Ovary (tissue), 9 donors: Measurements from ENCODE around the gene PTPN20. TPM values are rescaled to one million over a fixed set of nuclear protein-coding genes. Genes with fewer than 3 reads are reported as not detected.

Experiments
- DNase-seq, 5 donors: peaks; one replicate each; pipeline ENCODE4 v3.0.0-alpha.2; 2019 to 2020
- H3K27ac ChIP-seq, 2 donors: fragments of 200-600 bp; one replicate each; pipeline versions ENCODE4 v1.5.1 to v1.8.0; 2019 to 2022
- H3K27me3 ChIP-seq: fragments of 200-600 bp; one replicate; pipeline ENCODE4 v1.8.0; 2022
- H3K36me3 ChIP-seq: fragments of 200-600 bp; sonication (generic); one replicate; pipeline ENCODE4 v1.5.1; 2019
- H3K4me1 ChIP-seq: one replicate; pipeline ENCODE4 v1.8.1; 2013; ENCODE audit warnings: mild to moderate bottlenecking, moderate library complexity; ENCODE audit not compliant: insufficient read depth
- H3K4me3 ChIP-seq: fragments of 200-600 bp; sonication (generic); one replicate; pipeline ENCODE4 v1.5.1; 2017
- H3K9me3 ChIP-seq, 2 donors: fragments of 200-600 bp in 1 of 2; sonication (generic) in 1 of 2; one replicate each; pipeline versions ENCODE4 v1.5.1 to v1.8.1; 2013 to 2019; ENCODE audit warnings: mild to moderate bottlenecking in 1 of 2, moderate library complexity in 1 of 2
- EP300 ChIP-seq: sonication (generic); formaldehyde crosslinking; IDR thresholded peaks from one replicate; pipeline ENCODE4 v1.6.1; 2017; ENCODE audit warnings: antibody characterized with exemption
- POLR2A ChIP-seq: fragments of 450-650 bp; IDR thresholded peaks from one replicate; pipeline ENCODE4 v1.6.1; 2017; ENCODE audit warnings: antibody characterized with exemption, mild to moderate bottlenecking, moderate library complexity
- WGBS, 3 donors: extraction: QIAGEN DNeasy Blood & Tissue Kit in 1 of 3; methylation state at CpG; one replicate each; pipeline versions ENCODE4 v1.1.5 to v1.1.7; 2013 to 2017; 5-methylcytosine and 5-hydroxymethylcytosine counted together
- intact Hi-C, 4 donors: fragments of 100-400 bp; cut with DNase I; formaldehyde crosslinking; loops; one replicate each; pipeline versions ENCODE4 v1.11.0 to v1.15.1; 2022 to 2023
- polyA plus RNA-seq, 2 donors: library from polyadenylated mRNA; stranded (reverse); fragments of 200-250 nt in 1 of 2; fragments of 350-450 nt in 1 of 2; fragmentation: Illumina TruSeq in 1 of 2; extraction: RNeasy Lipid Tissue Mini Kit (QIAGEN cat#74804) in 1 of 2; gene quantifications; one replicate each; pipeline ENCODE4 v1.2.3, GENCODE V29; 2013 to 2014
- total RNA-seq, 7 donors: library from RNA; depleted of rRNA in 2 of 7; stranded (reverse); fragments of >200 nt in 2 of 7; fragmentation: NEBNext Ultra II Directional in 3 of 7; extraction: Animal tissue kit (Norgen Biotek cat#: 25700) in 3 of 7; gene quantifications; one replicate each; pipeline versions ENCODE4 v1.1.0 to v1.2.4, GENCODE V29; 2016 to 2023
- TF ChIP-seq, protein P1 (sequence below), 3 donors: fragments of 450-650 bp in 2 of 3; fragments of 200-600 bp in 1 of 3; IDR thresholded peaks; one replicate each; pipeline versions ENCODE4 v1.5.1 to v1.8.0; 2016 to 2022; ENCODE audit warnings: antibody characterized with exemption in 3 of 3, mild to moderate bottlenecking in 1 of 3
- donor health status: DM: no; HTN: no; CAD: no; lungs with moderate emphysema.
- donor health status: DM: no; HTN: no; CAD: no.
- donor health status: Bipolar disorder and iron deficiency.
- donor health status: DM: yes; HTN: yes; CAD: no.
- donor health status: DM: no; HTN: no; CAD: no.
- donor health status: DM: yes; HTN: yes; CAD: no.

The PTPN20 gene
- total and polyA plus RNA-seq, 9 donors, result 1.5 to 8.7 (median 5.0) TPM

DNA sequence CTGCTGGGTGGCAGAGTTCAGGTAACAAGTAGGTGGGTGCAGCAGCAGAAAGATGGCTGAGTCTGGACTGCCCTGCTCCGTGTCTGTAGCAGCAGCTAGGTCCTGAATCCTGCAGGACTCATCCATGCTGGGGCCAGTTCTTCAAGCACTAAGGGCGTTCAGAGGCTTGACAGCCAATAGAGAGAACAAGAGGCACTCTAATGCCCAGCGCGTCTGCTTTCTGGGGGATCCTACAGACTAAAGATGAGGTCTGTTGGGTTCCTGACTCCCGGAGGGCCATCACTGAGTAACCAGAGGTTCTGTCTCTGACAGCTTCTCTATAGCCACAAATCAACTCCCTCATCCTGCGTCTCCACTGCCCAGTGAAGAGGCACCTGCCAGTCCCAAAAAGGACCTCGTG lies 125.5 kb downstream of the PTPN20 start:
- Histone ChIP-seq H3K36me3 (no peaks in the 10 kb centered on the region), H3K9me3 (no peaks in the 10 kb centered on the region), H3K4me3 (no peak overlapping the region), H3K27me3 (no peaks in the 10 kb centered on the region), H3K27ac (no peak overlapping the region), H3K4me1 (no peaks in the 10 kb centered on the region)
- peak in 1 of 5 donors; percentile 20 for DNase-seq
- TF ChIP-seq, protein P1, sequence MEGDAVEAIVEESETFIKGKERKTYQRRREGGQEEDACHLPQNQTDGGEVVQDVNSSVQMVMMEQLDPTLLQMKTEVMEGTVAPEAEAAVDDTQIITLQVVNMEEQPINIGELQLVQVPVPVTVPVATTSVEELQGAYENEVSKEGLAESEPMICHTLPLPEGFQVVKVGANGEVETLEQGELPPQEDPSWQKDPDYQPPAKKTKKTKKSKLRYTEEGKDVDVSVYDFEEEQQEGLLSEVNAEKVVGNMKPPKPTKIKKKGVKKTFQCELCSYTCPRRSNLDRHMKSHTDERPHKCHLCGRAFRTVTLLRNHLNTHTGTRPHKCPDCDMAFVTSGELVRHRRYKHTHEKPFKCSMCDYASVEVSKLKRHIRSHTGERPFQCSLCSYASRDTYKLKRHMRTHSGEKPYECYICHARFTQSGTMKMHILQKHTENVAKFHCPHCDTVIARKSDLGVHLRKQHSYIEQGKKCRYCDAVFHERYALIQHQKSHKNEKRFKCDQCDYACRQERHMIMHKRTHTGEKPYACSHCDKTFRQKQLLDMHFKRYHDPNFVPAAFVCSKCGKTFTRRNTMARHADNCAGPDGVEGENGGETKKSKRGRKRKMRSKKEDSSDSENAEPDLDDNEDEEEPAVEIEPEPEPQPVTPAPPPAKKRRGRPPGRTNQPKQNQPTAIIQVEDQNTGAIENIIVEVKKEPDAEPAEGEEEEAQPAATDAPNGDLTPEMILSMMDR (IDR thresholded peaks at IDR 0.05), result no peak
- TF ChIP-seq POLR2A, result no peak
- no peak for TF ChIP-seq EP300
- WGBS, 3 donors, result 89 to 92% (median 92%) methylated on average over 7 of the region's 7 CpGs
- intact Hi-C loops, result no loop called here

DNA sequence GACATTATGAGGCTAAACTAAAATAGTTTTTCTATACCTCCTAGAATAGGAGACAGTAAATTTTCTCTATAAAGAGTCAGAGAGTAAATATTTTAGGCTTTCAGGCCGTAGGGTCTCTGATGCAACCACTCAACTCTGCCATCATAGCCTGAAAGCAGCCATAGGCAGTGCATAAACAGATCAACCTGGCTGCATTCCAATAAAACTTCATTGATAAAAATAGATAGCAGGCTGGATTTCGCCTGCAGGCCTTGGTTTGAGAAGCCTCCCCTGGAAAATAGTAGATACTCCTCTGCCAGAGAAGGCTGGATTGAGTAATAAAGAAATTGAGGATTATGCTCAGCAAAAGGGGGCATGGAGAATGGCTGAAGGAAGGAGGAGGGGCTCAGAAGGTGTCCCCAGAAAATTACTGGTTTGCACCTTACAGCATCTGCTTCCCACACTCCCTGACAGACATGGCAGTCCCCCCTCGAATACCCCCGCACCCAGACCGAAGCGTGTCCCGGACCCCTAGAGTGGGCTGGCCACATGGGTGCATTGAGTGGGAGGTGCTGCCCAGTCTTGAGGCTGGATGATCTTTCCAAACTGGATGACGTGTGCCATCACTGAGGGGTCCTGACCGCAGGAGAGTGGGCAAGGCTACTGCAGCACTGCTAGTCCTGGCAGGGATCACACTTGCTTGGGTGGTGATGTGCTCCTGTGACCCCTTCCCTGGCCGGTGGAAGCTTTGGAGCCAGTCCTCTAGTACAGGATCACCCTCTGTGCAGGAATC lies 126.6 kb downstream of the PTPN20 start:
- H3K36me3 ChIP-seq, result no peaks in the 10 kb centered on the region
- no peaks in the 10 kb centered on the region for H3K27me3 ChIP-seq
- intact Hi-C loops, result no loop called here
- TF ChIP-seq, protein P1 (IDR thresholded peaks at IDR 0.05), result no peak
- TF ChIP-seq POLR2A, result no peak
- TF ChIP-seq EP300, result no peak
- no peak overlapping the region for H3K4me3 ChIP-seq
- DNase-seq, result peak in 1 of 5 donors; percentile 17
- no peaks in the 10 kb centered on the region for H3K9me3 ChIP-seq
- no peak overlapping the region for H3K27ac ChIP-seq
- WGBS, 3 donors, result 79 to 89% (median 85%) methylated on average over 9 to 10 of the region's 10 CpGs
- H3K4me1 ChIP-seq, result no peaks in the 10 kb centered on the region

DNA sequence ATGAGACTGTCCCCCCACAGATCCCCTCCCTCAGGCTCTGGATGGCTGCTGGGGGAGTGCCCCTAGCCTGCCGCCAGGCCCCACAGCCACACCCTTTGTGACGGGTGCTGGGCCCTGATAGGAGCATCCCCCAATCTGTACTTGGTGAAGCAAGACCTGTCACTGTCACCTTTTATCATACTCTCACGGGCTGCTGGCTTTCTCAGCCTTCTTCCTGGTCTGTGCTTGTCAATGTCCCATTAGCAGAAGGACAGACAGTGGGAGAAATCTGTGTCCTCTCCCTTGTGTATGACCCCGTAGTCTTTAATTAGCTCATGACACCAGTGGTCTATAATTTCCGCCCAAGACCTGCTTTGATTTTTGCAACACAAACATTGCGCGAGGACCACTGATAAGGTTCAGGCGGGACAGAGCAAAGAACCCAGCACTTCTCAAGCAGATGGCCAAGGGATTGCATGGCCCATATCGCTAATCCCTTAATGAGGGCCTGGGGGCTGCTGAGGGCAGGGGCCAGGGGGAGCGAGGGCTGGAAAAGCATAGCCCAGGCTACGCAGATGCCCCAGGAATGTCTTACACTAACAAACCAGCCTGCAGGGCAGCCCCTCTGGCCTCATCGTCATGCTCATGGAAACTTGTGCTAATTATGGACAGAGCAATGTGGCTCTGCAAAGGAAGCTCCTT lies 127.8 kb downstream of the PTPN20 start:
- intact Hi-C loops, result no loop called here
- Histone ChIP-seq H3K9me3 (no peaks in the 10 kb centered on the region), H3K36me3 (no peaks in the 10 kb centered on the region), H3K4me3 (no peak overlapping the region), H3K27me3 (no peaks in the 10 kb centered on the region), H3K27ac (no peak overlapping the region), H3K4me1 (no peaks in the 10 kb centered on the region)
- 61 to 72% (median 62%) methylated on average over 12 of the region's 12 CpGs for WGBS, 3 donors
- peak in 1 of 5 donors; percentile 8 for DNase-seq
- TF ChIP-seq POLR2A (no peak), EP300 (no peak)
- TF ChIP-seq, protein P1 (IDR thresholded peaks at IDR 0.05), result no peak

DNA sequence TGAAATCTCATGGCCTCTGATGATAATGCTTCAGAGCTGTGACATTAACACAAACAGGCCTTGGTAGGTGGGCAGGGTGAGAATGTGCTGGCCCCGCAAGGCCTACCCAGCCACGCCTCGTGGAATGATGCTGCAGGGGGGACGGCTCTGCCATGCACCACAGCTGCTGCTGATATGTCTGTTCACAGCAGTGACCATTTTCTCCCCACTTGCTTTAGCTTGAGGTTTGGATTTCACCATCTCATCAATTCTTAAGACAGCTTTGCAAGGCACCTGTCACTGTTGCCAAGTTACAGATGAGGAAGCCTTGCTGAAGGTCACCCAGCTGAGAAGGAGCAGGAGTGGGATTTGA lies 128.3 kb downstream of the PTPN20 start:
- peak in 1 of 5 donors; percentile 4 for DNase-seq
- 71 to 88% (median 72%) methylated on average over 4 of the region's 4 CpGs for WGBS, 3 donors
- no peaks in the 10 kb centered on the region for H3K27me3 ChIP-seq
- no peak for TF ChIP-seq POLR2A
- TF ChIP-seq, protein P1 (IDR thresholded peaks at IDR 0.05), result no peak
- no peak for TF ChIP-seq EP300
- H3K36me3 ChIP-seq, result no peaks in the 10 kb centered on the region
- intact Hi-C loops, result no loop called here
- no peak overlapping the region for H3K27ac ChIP-seq
- no peak overlapping the region for H3K4me3 ChIP-seq
- H3K9me3 ChIP-seq, result no peaks in the 10 kb centered on the region
- H3K4me1 ChIP-seq, result no peaks in the 10 kb centered on the region
